T-cell (primary cell): ENCODE results near the gene RGL1. TPM values are rescaled to one million over a fixed set of nuclear protein-coding genes. Genes with fewer than 3 reads are reported as not detected.

Experiments used
- ATAC-seq, 4 experiments: fragments of 200-7000 bp in 3 of 4; fragments of 150-1000 bp in 1 of 4; cut with Tn5 transposase; replicated peaks in 1 of 4; 1 replicate in 3 of 4; 2 replicates in 1 of 4; pipeline ENCODE4 v1.10.0; 2021; ENCODE audit warnings: moderate library complexity in 3 of 4, mild to moderate bottlenecking in 2 of 4, moderate number of reproducible peaks in 1 of 4
- CTCF ChIA-PET, 2 donors: fragments of 300-600 bp; sonication (Branson Sonifier 250); formaldehyde crosslinking; loops; one replicate each; lab custom pipeline; 2022; ENCODE audit warnings: antibody characterized with exemption in 2 of 2; lab: Charles Lee
- POLR2A ChIA-PET, 2 donors: fragments of 300-600 bp; sonication (Branson Sonifier 250); formaldehyde crosslinking; loops; one replicate each; lab custom pipeline; 2022; ENCODE audit warnings: antibody characterized with exemption in 2 of 2; lab: Charles Lee
- DNase-seq, 35 experiments: peaks; one replicate each; pipeline versions ENCODE4 v3.0.0 to v3.0.0-alpha.2; 2013 to 2023
- H3K27ac ChIP-seq: one replicate; pipeline ENCODE4 v1.5.1; 2013; ENCODE audit warnings: low read length
- H3K27me3 ChIP-seq, 2 experiments: replicated peaks in 1 of 2; 1 replicate in 1 of 2; 2 replicates in 1 of 2; pipeline versions ENCODE4 v1.6.1 to v1.7.0; 2013; ENCODE audit warnings: low read length in 1 of 2, mixed read lengths in 1 of 2; ENCODE audit not compliant: control insufficient read depth in 2 of 2, insufficient read depth in 2 of 2; ENCODE audit errors: extremely low read depth in 1 of 2
- H3K36me3 ChIP-seq, 2 donors: 1 replicate in 1 of 2; 2 replicates in 1 of 2; pipeline versions ENCODE4 v1.6.1 to v1.7.0; 2013; ENCODE audit warnings: low read length in 1 of 2; ENCODE audit not compliant: control insufficient read depth in 2 of 2, insufficient read depth in 1 of 2; ENCODE audit errors: extremely low read depth in 1 of 2
- H3K4me1 ChIP-seq, 2 experiments: 1 replicate in 1 of 2; 2 replicates in 1 of 2; pipeline versions ENCODE4 v1.6.1 to v1.7.0; 2013; ENCODE audit warnings: low read length in 2 of 2, mixed read lengths in 1 of 2; ENCODE audit not compliant: insufficient read depth in 2 of 2, control insufficient read depth in 1 of 2; ENCODE audit errors: extremely low read depth in 1 of 2
- H3K4me3 ChIP-seq, 2 donors: 1 replicate in 1 of 2; 2 replicates in 1 of 2; pipeline versions ENCODE4 v1.5.1 to v1.7.0; 2013; ENCODE audit warnings: mild to moderate bottlenecking in 2 of 2, low read length in 1 of 2, moderate library complexity in 1 of 2; ENCODE audit not compliant: control insufficient read depth in 1 of 2; ENCODE audit errors: extremely low read depth in 1 of 2
- H3K9me3 ChIP-seq: 2 replicates; pipeline ENCODE4 v1.7.0; 2013
- H3K27ac Mint-ChIP-seq, 2 donors: one replicate each; pipeline ENCODE4 v1.8.0; 2020 to 2021; ENCODE audit warnings: mild to moderate bottlenecking in 2 of 2, mixed read lengths in 2 of 2
- H3K27me3 Mint-ChIP-seq, 2 donors: one replicate each; pipeline ENCODE4 v1.8.0; 2021 to 2022; ENCODE audit warnings: mixed read lengths in 2 of 2
- H3K36me3 Mint-ChIP-seq: one replicate; pipeline ENCODE4 v1.8.0; 2021; ENCODE audit warnings: mixed read lengths
- H3K4me1 Mint-ChIP-seq, 3 donors: one replicate each; pipeline ENCODE4 v1.8.0; 2020 to 2022; ENCODE audit warnings: mixed read lengths in 3 of 3, mild to moderate bottlenecking in 1 of 3
- H3K4me3 Mint-ChIP-seq, 3 donors: one replicate each; pipeline ENCODE4 v1.8.0; 2020 to 2022; ENCODE audit warnings: mild to moderate bottlenecking in 3 of 3, mixed read lengths in 3 of 3, moderate library complexity in 3 of 3
- H3K9me3 Mint-ChIP-seq, 3 donors: one replicate each; pipeline ENCODE4 v1.8.0; 2020 to 2022; ENCODE audit warnings: mixed read lengths in 3 of 3
- WGBS: methylation state at CpG from one replicate; pipeline ENCODE4 v1.1.5; 2013; ENCODE audit warnings: missing lambda C conversion rate; ENCODE audit not compliant: insufficient coverage; 5-methylcytosine and 5-hydroxymethylcytosine counted together
- total RNA-seq, 35 experiments: library from RNA in 6 of 35; stranded (reverse) in 6 of 35; fragments of 120-200 nt in 1 of 35; gene quantifications; one replicate each; pipeline versions ENCODE4 v1.2.1 to v1.2.4 and lab custom pipeline; 2013 to 2026

RGL1 gene
- total RNA-seq, 5 donors from 2014 or later (not counting 1 experiment from before 2014, with no cell fraction given), result 1.7 to 3.3 (median 2.3) TPM

DNA sequence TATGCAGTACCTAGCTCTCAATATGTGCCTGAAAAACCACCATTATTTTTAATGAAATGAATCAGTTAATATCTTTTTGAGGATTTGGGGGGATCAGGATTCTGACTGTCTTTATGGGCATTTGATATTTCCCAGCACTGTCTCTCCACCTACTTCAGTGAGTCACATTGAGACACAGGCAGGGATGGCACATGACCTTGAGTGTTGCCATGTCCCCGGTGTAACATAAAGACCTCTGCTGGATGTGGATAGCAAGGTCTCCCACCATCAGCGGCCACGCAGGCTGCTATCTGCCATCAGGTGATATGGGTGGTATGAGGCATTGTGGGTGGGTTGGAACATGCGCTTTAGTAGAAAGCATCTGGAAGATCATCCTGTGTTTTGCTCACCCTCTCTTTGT is 103.2 kb downstream of the RGL1 start:
- Histone ChIP-seq H3K9me3 (no peaks in the 10 kb centered on the region), H3K4me3 (no peak overlapping the region), H3K27me3 (no peaks in the 10 kb centered on the region), H3K36me3 (no peaks in the 10 kb centered on the region), H3K4me1 (no peaks in the 10 kb centered on the region), H3K27ac (no peak overlapping the region)
- no peak overlapping the region for H3K27ac Mint-ChIP-seq
- no peak overlapping the region for H3K4me3 Mint-ChIP-seq
- CTCF ChIA-PET, result interaction anchor here (1.2 to 1.3 kb wide), 2 partner anchors 8 kb away, joined by 5 read pairs; no protein-coding TSS in a partner anchor
- 93% methylated on average over 2 of the region's 4 CpGs for WGBS
- no peaks in the 10 kb centered on the region for H3K9me3 Mint-ChIP-seq
- ATAC-seq (no peak), DNase-seq (no peak)
- H3K27me3 Mint-ChIP-seq, result no peaks in the 10 kb centered on the region
- H3K36me3 Mint-ChIP-seq, result peaks cover 41% of the 10 kb centered on the region
- POLR2A ChIA-PET, result no interaction called here
- H3K4me1 Mint-ChIP-seq, result peaks cover 0 to 3% (median 0%) of the 10 kb centered on the region in 3 donors

DNA sequence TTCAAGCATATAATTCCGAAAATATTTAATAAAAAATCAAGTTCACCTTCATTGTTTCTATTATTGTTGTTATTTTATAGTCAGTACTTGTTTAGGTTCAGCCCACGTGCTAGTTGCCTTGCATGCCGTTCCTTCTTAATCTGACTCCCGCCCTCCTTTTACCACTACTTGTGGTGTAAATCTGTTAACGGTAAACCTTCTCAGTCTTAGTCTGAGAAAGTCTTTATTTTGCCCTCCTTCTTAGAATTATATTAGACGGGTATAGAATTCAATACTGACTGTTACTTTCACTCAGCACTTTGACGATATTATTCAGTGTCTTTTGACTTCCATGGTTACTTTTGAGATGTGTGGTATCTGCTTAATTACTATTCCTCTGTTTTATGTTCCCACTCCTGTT is 104.8 kb downstream of the RGL1 start:
- no peak overlapping the region for H3K27ac ChIP-seq
- Mint-ChIP-seq H3K4me1 (peaks cover 0 to 3% (median 0%) of the 10 kb centered on the region in 3 donors), H3K36me3 (peaks cover 39% of the 10 kb centered on the region), H3K9me3 (no peaks in the 10 kb centered on the region), H3K27ac (no peak overlapping the region), H3K4me3 (no peak overlapping the region), H3K27me3 (no peaks in the 10 kb centered on the region)
- CTCF ChIA-PET, result interaction anchor here (0.7 to 1.0 kb wide), 2 partner anchors 8 to 255 kb away, joined by 3 to 4 read pairs; no protein-coding TSS in a partner anchor
- H3K4me1 ChIP-seq, result no peaks in the 10 kb centered on the region
- no CpG with 5 or more reads among the region's 7 CpGs for WGBS
- H3K9me3 ChIP-seq, result no peaks in the 10 kb centered on the region
- no peak for ATAC-seq
- POLR2A ChIA-PET, result no interaction called here
- no peak overlapping the region for H3K4me3 ChIP-seq
- no peaks in the 10 kb centered on the region for H3K36me3 ChIP-seq
- no peak for DNase-seq
- no peaks in the 10 kb centered on the region for H3K27me3 ChIP-seq

DNA sequence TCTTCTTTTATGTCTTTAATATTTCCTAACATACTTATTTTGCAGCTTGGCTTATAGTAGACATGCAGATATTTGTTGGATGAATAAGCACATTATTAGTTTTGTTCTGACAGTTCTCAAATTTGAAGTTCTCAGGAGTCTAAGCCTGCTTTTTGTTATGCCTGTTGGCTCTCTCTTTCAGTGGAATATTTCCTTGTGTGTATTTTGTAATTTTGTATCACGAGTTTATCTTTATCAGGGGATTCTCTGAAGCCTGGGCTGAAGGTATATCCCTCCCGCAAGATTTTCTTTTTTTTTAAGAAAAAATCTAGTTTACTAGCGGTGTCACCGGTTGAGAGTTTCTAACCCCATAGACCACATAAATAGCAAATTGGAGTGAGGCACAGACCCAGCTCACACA is 105.9 kb downstream of the RGL1 start:
- peaks cover 2 to 3% of the 10 kb centered on the region in 2 experiments for H3K4me1 ChIP-seq
- peaks cover 29% of the 10 kb centered on the region for H3K36me3 Mint-ChIP-seq
- H3K9me3 ChIP-seq, result no peaks in the 10 kb centered on the region
- no peak overlapping the region for H3K27ac ChIP-seq
- H3K4me1 Mint-ChIP-seq, result peaks cover 4 to 8% (median 4%) of the 10 kb centered on the region in 3 donors
- H3K36me3 ChIP-seq, result no peaks in the 10 kb centered on the region
- CTCF ChIA-PET, result interaction anchor here in 1 of 2 donors (0.6 kb wide), 1 partner anchor 355 kb away, joined by 3 read pairs; no protein-coding TSS in a partner anchor
- H3K9me3 Mint-ChIP-seq, result no peaks in the 10 kb centered on the region
- DNase-seq (no peak), ATAC-seq (no peak)
- H3K27me3 Mint-ChIP-seq, result no peaks in the 10 kb centered on the region
- no peaks in the 10 kb centered on the region for H3K27me3 ChIP-seq
- no peak overlapping the region for H3K4me3 Mint-ChIP-seq
- no peak overlapping the region for H3K27ac Mint-ChIP-seq
- H3K4me3 ChIP-seq, result no peak overlapping the region
- POLR2A ChIA-PET, result no interaction called here
- no CpG with 5 or more reads among the region's 4 CpGs for WGBS

DNA sequence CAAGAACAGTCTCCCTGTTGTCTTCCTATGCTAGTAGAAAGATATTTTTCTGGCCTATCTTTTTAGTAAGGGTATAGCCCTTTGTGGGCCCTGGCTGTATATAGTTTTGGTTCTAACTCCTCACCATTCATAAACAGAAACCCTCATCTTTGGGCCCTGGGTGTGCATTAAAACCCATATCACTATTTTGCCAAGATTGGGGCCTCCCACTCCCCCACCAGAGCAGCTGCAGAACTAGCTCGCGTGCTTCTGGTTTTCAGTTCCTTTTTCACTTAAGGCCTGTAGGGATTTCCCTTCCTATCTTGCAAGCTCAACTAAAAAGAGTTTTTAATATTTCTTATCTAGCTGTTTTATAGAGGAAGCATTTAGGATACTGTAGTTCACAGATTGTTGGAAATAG is 106.4 kb downstream of the RGL1 start:
- no peak overlapping the region for H3K27ac Mint-ChIP-seq
- ATAC-seq (no peak), DNase-seq (peak in 1 of 35 experiments; percentile 30)
- H3K36me3 Mint-ChIP-seq, result peaks cover 29% of the 10 kb centered on the region
- H3K9me3 Mint-ChIP-seq, result no peaks in the 10 kb centered on the region
- Histone ChIP-seq H3K27me3 (no peaks in the 10 kb centered on the region), H3K36me3 (no peaks in the 10 kb centered on the region), H3K27ac (no peak overlapping the region), H3K9me3 (no peaks in the 10 kb centered on the region), H3K4me1 (peaks cover 2 to 8% of the 10 kb centered on the region in 2 experiments), H3K4me3 (no peak overlapping the region)
- peaks cover 9 to 12% (median 9%) of the 10 kb centered on the region in 3 donors for H3K4me1 Mint-ChIP-seq
- CTCF ChIA-PET, result interaction anchor here in 1 of 2 donors (0.6 kb wide), 1 partner anchor 356 kb away, joined by 3 read pairs; no protein-coding TSS in a partner anchor
- WGBS, result no CpG with 5 or more reads among the region's 2 CpGs
- POLR2A ChIA-PET, result no interaction called here
- H3K27me3 Mint-ChIP-seq, result no peaks in the 10 kb centered on the region
- H3K4me3 Mint-ChIP-seq, result no peak overlapping the region

DNA sequence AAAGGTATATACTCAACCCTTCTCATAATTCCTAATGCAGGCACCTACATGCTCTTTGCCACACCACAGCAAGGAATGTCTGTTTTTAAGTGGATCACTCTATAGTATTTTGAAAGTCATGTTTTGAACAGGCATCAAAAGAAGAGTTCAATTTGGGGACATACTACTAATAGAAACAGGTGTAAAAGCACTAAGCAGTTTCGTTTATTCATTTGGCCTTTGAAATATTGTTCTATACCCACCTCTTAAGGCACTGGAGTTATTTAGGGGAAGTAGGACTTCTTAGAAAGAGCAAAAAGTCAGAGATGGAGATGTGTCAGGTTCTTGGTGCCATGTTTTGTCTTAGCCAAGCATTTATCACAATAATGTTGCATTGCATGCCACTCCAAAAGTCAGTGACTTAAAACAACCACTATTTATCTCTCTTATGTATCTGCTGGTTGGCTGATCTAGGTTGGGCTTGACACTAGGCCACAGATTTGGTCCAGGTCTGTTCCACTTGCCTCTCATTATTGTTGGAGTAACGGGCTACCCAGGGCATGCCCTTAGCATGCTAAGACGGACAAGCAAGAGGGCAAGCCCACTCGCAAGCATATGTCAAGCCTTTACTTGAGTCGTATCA is 107.5 kb downstream of the RGL1 start:
- CTCF ChIA-PET, result interaction anchor here (5.6 to 5.7 kb wide), 2 partner anchors 258 kb away, joined by 79 to 144 read pairs; partner anchors contain the start of gene APOBEC4 (in 2 of the 2)
- H3K36me3 ChIP-seq, result no peaks in the 10 kb centered on the region

DNA sequence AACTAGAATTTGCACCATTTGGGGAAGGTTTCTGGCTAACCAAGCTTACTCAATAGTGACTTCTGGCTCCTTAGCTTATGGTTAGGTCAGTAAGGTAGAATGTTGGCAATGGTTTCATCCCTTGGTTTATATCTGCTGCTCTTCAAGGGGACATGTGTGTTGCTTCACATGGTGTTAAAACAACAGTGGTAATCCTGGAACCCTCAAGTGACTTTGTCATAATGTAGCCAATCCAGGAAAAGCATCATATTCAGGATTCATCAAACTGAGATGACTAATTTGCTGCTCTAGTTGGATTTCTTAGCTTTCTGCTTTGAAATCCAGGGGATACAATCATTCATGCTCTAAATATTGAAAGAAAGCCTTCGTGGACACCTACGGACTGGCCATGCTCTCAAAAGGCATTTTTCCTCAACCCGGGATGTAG is 108.7 kb downstream of the RGL1 start:
- ATAC-seq (no peak), DNase-seq (no peak)
- no peak overlapping the region for H3K4me3 Mint-ChIP-seq
- no peak overlapping the region for H3K27ac Mint-ChIP-seq
- CTCF ChIA-PET, result interaction anchor here (0.7 to 5.7 kb wide), 3 partner anchors 60 to 259 kb away, joined by 15 to 144 read pairs (median 79); partner anchors contain the start of gene APOBEC4 (in 2 of the 2)
- peaks cover 14% of the 10 kb centered on the region for H3K36me3 Mint-ChIP-seq
- Histone ChIP-seq H3K4me3 (no peak overlapping the region), H3K27ac (no peak overlapping the region), H3K27me3 (no peaks in the 10 kb centered on the region), H3K36me3 (no peaks in the 10 kb centered on the region), H3K4me1 (peaks cover 2 to 8% of the 10 kb centered on the region in 2 experiments), H3K9me3 (no peaks in the 10 kb centered on the region)
- H3K27me3 Mint-ChIP-seq, result no peaks in the 10 kb centered on the region
- H3K4me1 Mint-ChIP-seq, result peaks cover 11 to 16% (median 12%) of the 10 kb centered on the region in 3 donors
- POLR2A ChIA-PET, result no interaction called here
- no peaks in the 10 kb centered on the region for H3K9me3 Mint-ChIP-seq
- 92% methylated on average over 2 of the region's 3 CpGs for WGBS

More for the DNA sequence above, 107.5 kb downstream of the RGL1 start:
- H3K4me3 Mint-ChIP-seq, result no peak overlapping the region
- WGBS, result 100% methylated on average over 1 of the region's 5 CpGs
- H3K4me1 Mint-ChIP-seq, result peaks cover 11 to 16% (median 12%) of the 10 kb centered on the region in 3 donors
- POLR2A ChIA-PET, result no interaction called here
- Histone ChIP-seq H3K4me3 (no peak overlapping the region), H3K4me1 (peaks cover 2 to 8% of the 10 kb centered on the region in 2 experiments), H3K27ac (no peak overlapping the region), H3K27me3 (no peaks in the 10 kb centered on the region), H3K9me3 (no peaks in the 10 kb centered on the region)
- H3K9me3 Mint-ChIP-seq, result no peaks in the 10 kb centered on the region
- peak overlapping the region in 1 of 2 donors; percentile 29 for H3K27ac Mint-ChIP-seq
- ATAC-seq (no peak), DNase-seq (no peak)
- H3K36me3 Mint-ChIP-seq, result peaks cover 18% of the 10 kb centered on the region
- H3K27me3 Mint-ChIP-seq, result no peaks in the 10 kb centered on the region
